HepG2 (cell line): ENCODE results near the gene SNAI3. TPM values are rescaled to one million over a fixed set of nuclear protein-coding genes. Genes with fewer than 3 reads are reported as not detected.

Experiments
- AGO1 ChIP-seq: fragments of 200-400 bp; formaldehyde crosslinking; IDR thresholded peaks from 2 replicates; pipeline ENCODE4 v1.6.1; 2017; ENCODE audit warnings: mild to moderate bottlenecking, low read depth, low read length, moderate library complexity; ENCODE audit not compliant: poor library complexity, severe bottlenecking
- GFI1 ChIP-seq: sonication (generic); formaldehyde crosslinking; IDR thresholded peaks from 2 replicates; pipeline ENCODE4 v1.5.0; 2020; ENCODE audit warnings: missing genetic modification reagents, mild to moderate bottlenecking, borderline replicate concordance
- MYC ChIP-seq: sonication (generic); formaldehyde crosslinking; IDR thresholded peaks from 2 replicates; pipeline ENCODE4 v1.9.0; 2021; ENCODE audit warnings: missing genetic modification reagents, borderline replicate concordance
- POLR2A ChIP-seq, 2 experiments: IDR thresholded peaks; 2 replicates each; pipeline ENCODE4 v1.6.1; 2011; ENCODE audit warnings: low read depth in 2 of 2, low read length in 2 of 2, mild to moderate bottlenecking in 1 of 2, moderate library complexity in 1 of 2; ENCODE audit not compliant: insufficient read depth in 1 of 2
- SMAD1 ChIP-seq: sonication (generic); formaldehyde crosslinking; IDR thresholded peaks from 2 replicates; pipeline ENCODE4 v1.4.0; 2020; ENCODE audit warnings: missing genetic modification reagents, low read depth, mild to moderate bottlenecking, borderline replicate concordance
- SP2 ChIP-seq: sonication (generic); formaldehyde crosslinking; IDR thresholded peaks from 2 replicates; pipeline ENCODE4 v1.5.1; 2020; ENCODE audit warnings: mild to moderate bottlenecking, missing genetic modification reagents
- SRSF1 ChIP-seq: fragments of 200-400 bp; formaldehyde crosslinking; optimal IDR thresholded peaks from 2 replicates; pipeline ENCODE3; 2017; ENCODE audit warnings: mild to moderate bottlenecking, low read depth, low read length, moderate library complexity
- polyA plus RNA-seq, 8 experiments: library from polyadenylated mRNA; depleted of rRNA in 3 of 8; stranded (reverse) in 7 of 8; unstranded in 1 of 8; fragments of >200 nt; fragmentation: Illumina TruSeq in 4 of 8; extraction: Trizol in 4 of 8; gene quantifications; 2 replicates each; pipeline versions ENCODE4 v1.2.1 to v1.2.3, GENCODE V29; 2011 to 2016; ENCODE audit warnings: low read depth in 4 of 8, missing spikeins in 1 of 8, mixed read lengths in 1 of 8; ENCODE audit not compliant: insufficient read depth in 1 of 8
- total RNA-seq, 5 experiments: library from RNA; depleted of rRNA; stranded (reverse); fragments of >200 nt; fragmentation: Illumina TruSeq; extraction: Trizol; gene quantifications; 2 replicates each; pipeline ENCODE4 v1.2.3, GENCODE V29; 2016; ENCODE audit warnings: low read depth in 1 of 5
- TF ChIP-seq, protein P1 (sequence below): sonication (generic); formaldehyde crosslinking; IDR thresholded peaks from 2 replicates; pipeline ENCODE4 v1.9.0; 2022; ENCODE audit warnings: missing genetic modification reagents, mild to moderate bottlenecking, borderline replicate concordance
- TF ChIP-seq, protein P2 (sequence below): sonication (generic); formaldehyde crosslinking; IDR thresholded peaks from 2 replicates; pipeline ENCODE4 v1.5.1; 2020; ENCODE audit warnings: mild to moderate bottlenecking, missing genetic modification reagents, moderate library complexity
- TF ChIP-seq, protein P3 (sequence below): sonication (generic); formaldehyde crosslinking; IDR thresholded peaks from 2 replicates; pipeline ENCODE4 v1.5.0; 2020; ENCODE audit warnings: missing genetic modification reagents

SNAI3 gene
- total and polyA plus RNA-seq, 2 of the 13 experiments (the other 11 are each of a cell fraction or from before 2014, with no cell fraction given) = 0.09 to 0.18 TPM

DNA sequence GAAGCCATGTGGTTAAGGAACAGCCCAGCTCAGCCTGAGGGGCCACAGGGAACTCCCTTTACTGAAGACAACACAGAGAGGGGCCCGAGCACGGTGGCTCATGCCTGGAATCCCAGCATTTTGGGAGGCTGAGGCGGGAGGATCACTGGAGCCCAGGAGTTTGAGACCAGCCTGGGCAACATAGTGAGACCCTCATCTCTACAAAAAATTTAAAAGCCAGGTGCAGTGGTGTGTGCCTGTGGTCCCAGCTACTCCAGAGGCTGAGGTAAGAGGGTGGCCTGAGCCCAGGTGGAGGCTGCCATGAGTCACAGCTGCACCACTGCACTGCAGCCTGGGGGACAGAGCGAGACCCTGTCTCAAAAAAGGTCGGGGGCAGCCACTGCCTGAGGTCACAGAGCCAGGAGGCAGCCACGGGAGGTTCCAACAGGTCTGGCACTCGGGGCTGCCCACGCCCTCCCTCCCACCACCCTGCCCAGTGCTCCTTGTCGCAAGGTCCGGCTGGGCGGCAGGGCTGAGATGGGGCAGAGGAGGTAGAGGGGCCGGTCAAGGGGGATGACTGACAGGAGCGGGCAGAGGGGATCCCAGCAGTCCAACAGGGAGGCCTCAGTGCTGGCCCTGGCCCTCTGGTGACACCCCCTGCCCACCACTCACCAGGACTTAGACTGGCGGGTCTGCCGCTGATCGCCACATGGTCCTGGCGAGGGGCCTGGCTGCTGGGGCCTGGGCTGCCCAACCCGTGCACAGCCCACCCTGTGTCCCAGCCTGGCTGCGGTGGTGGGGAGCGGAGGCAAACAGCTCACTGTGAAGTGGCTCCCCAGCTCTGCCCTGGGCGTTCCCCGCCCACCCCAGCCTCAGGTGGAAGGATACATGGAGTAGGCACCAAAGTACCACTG lies 38.9 kb downstream of the SNAI3 start (continued):
- TF ChIP-seq MYC (CRISPR knock-in tag) = peak; percentile 34; the same call in 1 of the 2 replicates
- TF ChIP-seq SP2 = no peak
- TF ChIP-seq SRSF1 = peak; percentile 28
- TF ChIP-seq, protein P1, sequence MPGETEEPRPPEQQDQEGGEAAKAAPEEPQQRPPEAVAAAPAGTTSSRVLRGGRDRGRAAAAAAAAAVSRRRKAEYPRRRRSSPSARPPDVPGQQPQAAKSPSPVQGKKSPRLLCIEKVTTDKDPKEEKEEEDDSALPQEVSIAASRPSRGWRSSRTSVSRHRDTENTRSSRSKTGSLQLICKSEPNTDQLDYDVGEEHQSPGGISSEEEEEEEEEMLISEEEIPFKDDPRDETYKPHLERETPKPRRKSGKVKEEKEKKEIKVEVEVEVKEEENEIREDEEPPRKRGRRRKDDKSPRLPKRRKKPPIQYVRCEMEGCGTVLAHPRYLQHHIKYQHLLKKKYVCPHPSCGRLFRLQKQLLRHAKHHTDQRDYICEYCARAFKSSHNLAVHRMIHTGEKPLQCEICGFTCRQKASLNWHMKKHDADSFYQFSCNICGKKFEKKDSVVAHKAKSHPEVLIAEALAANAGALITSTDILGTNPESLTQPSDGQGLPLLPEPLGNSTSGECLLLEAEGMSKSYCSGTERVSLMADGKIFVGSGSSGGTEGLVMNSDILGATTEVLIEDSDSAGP (CRISPR knock-in tag) = 0 out of 2 replicates have a peak, but pooled peaks have one; percentile 18
- TF ChIP-seq, protein P2, sequence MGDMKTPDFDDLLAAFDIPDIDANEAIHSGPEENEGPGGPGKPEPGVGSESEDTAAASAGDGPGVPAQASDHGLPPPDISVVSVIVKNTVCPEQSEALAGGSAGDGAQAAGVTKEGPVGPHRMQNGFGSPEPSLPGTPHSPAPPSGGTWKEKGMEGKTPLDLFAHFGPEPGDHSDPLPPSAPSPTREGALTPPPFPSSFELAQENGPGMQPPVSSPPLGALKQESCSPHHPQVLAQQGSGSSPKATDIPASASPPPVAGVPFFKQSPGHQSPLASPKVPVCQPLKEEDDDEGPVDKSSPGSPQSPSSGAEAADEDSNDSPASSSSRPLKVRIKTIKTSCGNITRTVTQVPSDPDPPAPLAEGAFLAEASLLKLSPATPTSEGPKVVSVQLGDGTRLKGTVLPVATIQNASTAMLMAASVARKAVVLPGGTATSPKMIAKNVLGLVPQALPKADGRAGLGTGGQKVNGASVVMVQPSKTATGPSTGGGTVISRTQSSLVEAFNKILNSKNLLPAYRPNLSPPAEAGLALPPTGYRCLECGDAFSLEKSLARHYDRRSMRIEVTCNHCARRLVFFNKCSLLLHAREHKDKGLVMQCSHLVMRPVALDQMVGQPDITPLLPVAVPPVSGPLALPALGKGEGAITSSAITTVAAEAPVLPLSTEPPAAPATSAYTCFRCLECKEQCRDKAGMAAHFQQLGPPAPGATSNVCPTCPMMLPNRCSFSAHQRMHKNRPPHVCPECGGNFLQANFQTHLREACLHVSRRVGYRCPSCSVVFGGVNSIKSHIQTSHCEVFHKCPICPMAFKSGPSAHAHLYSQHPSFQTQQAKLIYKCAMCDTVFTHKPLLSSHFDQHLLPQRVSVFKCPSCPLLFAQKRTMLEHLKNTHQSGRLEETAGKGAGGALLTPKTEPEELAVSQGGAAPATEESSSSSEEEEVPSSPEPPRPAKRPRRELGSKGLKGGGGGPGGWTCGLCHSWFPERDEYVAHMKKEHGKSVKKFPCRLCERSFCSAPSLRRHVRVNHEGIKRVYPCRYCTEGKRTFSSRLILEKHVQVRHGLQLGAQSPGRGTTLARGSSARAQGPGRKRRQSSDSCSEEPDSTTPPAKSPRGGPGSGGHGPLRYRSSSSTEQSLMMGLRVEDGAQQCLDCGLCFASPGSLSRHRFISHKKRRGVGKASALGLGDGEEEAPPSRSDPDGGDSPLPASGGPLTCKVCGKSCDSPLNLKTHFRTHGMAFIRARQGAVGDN (CRISPR knock-in tag) = peak; percentile 19; the same call in 1 of the 2 replicates
- TF ChIP-seq AGO1 = peak; percentile 63
- 0 out of 4 replicates have a peak, but pooled peaks of 1 of the 2 experiments have one; percentile 3 for TF ChIP-seq POLR2A (IDR thresholded peaks at IDR 0.05; ENCODE audit: insufficient read depth in 1 of 2, low read depth in 2 of 2, low read length in 2 of 2)
- TF ChIP-seq GFI1 (CRISPR knock-in tag) = no peak
- TF ChIP-seq, protein P3, sequence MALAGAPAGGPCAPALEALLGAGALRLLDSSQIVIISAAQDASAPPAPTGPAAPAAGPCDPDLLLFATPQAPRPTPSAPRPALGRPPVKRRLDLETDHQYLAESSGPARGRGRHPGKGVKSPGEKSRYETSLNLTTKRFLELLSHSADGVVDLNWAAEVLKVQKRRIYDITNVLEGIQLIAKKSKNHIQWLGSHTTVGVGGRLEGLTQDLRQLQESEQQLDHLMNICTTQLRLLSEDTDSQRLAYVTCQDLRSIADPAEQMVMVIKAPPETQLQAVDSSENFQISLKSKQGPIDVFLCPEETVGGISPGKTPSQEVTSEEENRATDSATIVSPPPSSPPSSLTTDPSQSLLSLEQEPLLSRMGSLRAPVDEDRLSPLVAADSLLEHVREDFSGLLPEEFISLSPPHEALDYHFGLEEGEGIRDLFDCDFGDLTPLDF (CRISPR knock-in tag) = no peak
- TF ChIP-seq SMAD1 (CRISPR knock-in tag) = no peak
